Measurements from ENCODE around the gene ZIM2. TPM values are rescaled to one million over a fixed set of nuclear protein-coding genes. Genes with fewer than 3 reads are reported as not detected.

Gene ZIM2
- total RNA-seq, 2 donors from 2014 or later = not detected

DNA sequence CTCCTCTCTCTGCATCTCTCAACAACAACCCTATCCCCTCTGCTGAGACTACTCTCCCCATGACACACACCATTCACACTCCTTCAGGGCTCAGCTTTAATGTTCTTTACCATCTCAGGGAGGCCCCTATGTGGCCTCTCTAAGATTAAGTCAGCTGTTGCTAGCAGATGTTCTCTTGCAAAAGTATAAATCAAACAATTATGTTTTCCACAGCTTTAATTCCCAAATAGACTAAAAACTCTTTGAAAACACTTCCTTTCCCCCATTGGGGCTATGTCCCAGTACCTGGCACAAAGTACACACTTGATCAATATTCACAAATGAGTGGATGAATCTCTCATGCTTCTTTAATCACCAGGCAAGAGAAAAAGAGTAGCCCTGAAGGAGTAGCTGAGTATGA lies 5.1 kb downstream of the ZIM2 start:
- H3K4me1 Mint-ChIP-seq (ENCODE audit: low read depth in 2 of 2) = peaks cover 0 to 5% of the 10 kb centered on the region in 2 donors
- no peak for ATAC-seq

GRCh38 chr19:56834564-56835375 lies 5.8 kb downstream of the ZIM2 start:
- Mint-ChIP-seq H3K36me3 (peaks cover 20% of the 10 kb centered on the region), H3K27me3 (no peaks in the 10 kb centered on the region), H3K4me1 (ENCODE audit: low read depth in 2 of 2) (peaks cover 0 to 5% of the 10 kb centered on the region in 2 donors), H3K27ac (no peak overlapping the region), H3K4me3 (no peak overlapping the region), H3K9me3 (peaks cover 22% of the 10 kb centered on the region)
- ATAC-seq (no peak), DNase-seq (ENCODE audit: low spot score) (no peak)

More for the DNA sequence above, 5.1 kb downstream of the ZIM2 start:
- no peak for DNase-seq (ENCODE audit: low spot score)
- Mint-ChIP-seq H3K27me3 (no peaks in the 10 kb centered on the region), H3K27ac (no peak overlapping the region), H3K9me3 (peaks cover 22% of the 10 kb centered on the region), H3K36me3 (peaks cover 20% of the 10 kb centered on the region), H3K4me3 (no peak overlapping the region)

DNA sequence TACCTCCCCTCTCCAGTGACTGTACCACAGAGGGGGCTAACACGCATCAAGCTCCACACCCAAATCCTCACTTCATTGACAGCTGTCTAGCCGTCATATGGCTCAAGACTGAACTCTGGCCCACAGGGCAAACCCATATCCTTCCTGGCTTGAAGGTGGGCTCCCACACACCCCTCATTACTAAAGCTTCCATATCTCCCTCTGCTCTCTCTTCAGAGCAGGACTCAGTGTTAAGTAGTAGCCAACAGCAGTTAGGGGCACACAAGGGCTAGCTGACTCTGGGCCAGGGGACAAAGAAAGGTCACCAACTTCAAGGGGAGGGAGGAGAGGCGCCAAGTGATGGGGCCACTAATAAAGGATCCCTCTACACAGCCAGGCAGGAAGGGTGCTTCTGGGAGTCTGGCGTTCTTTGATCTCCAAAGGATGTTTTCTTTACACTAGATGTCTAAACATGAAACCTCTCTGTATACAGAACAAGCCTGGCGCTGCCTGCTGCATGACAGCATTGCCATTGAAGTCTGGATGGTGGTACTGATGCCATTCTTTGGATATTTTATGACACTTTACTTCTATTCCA lies 8.1 kb downstream of the ZIM2 start:
- ATAC-seq (no peak), DNase-seq (ENCODE audit: low spot score) (no peak)
- Mint-ChIP-seq H3K27ac (no peak overlapping the region), H3K9me3 (peaks cover 25% of the 10 kb centered on the region), H3K4me3 (no peak overlapping the region), H3K4me1 (ENCODE audit: low read depth in 2 of 2) (no peaks in the 10 kb centered on the region), H3K36me3 (peaks cover 14% of the 10 kb centered on the region), H3K27me3 (no peaks in the 10 kb centered on the region)

GRCh38 chr19:56831255-56831654 lies 9.3 kb downstream of the ZIM2 start:
- DNase-seq (ENCODE audit: low spot score) (no peak), ATAC-seq (no peak)
- Mint-ChIP-seq H3K4me1 (ENCODE audit: low read depth in 2 of 2) (no peaks in the 10 kb centered on the region), H3K27me3 (no peaks in the 10 kb centered on the region), H3K9me3 (peaks cover 29% of the 10 kb centered on the region), H3K27ac (no peak overlapping the region), H3K36me3 (peaks cover 11% of the 10 kb centered on the region), H3K4me3 (no peak overlapping the region)

- Mint-ChIP-seq H3K27me3 (no peaks in the 10 kb centered on the region), H3K4me3 (no peak overlapping the region), H3K27ac (no peak overlapping the region), H3K36me3 (no peaks in the 10 kb centered on the region), H3K4me1 (ENCODE audit: low read depth in 2 of 2) (no peaks in the 10 kb centered on the region), H3K9me3 (peaks cover 19% of the 10 kb centered on the region)
- DNase-seq (ENCODE audit: low spot score) (no peak), ATAC-seq (no peak)
These were observed 10.9 kb downstream of the ZIM2 start for GRCh38 chr19:56829596-56829995.

DNA sequence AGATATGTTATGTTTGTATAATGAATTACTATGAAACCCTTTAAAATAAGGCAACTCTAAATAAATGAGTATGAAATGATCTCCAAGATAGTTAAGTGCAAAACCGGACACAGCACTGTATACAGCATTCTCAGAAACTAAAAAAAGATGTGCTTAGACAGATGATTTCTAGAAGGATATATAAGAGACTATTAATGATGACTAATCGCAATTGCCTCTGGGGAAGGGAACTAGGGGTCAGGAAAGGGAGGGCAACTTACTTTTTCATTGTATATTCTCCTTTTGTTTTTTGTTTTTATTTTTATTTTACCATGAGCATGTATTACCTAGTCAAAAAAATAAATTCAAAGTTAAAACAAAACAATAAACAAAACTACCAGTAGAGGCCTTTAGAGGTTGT lies 12.8 kb downstream of the ZIM2 start:
- Mint-ChIP-seq H3K27me3 (no peaks in the 10 kb centered on the region), H3K4me1 (ENCODE audit: low read depth in 2 of 2) (no peaks in the 10 kb centered on the region), H3K9me3 (peaks cover 14% of the 10 kb centered on the region), H3K36me3 (no peaks in the 10 kb centered on the region), H3K27ac (no peak overlapping the region), H3K4me3 (no peak overlapping the region)
- DNase-seq (ENCODE audit: low spot score) = no peak
- ATAC-seq = no peak

- Mint-ChIP-seq H3K36me3 (peaks cover 4% of the 10 kb centered on the region), H3K4me3 (no peak overlapping the region), H3K27ac (no peak overlapping the region), H3K4me1 (ENCODE audit: low read depth in 2 of 2) (no peaks in the 10 kb centered on the region), H3K27me3 (no peaks in the 10 kb centered on the region), H3K9me3 (peaks cover 19% of the 10 kb centered on the region)
- no peak for DNase-seq (ENCODE audit: low spot score)
- no peak for ATAC-seq
These were observed 16.6 kb downstream of the ZIM2 start for GRCh38 chr19:56823956-56824355.

DNA sequence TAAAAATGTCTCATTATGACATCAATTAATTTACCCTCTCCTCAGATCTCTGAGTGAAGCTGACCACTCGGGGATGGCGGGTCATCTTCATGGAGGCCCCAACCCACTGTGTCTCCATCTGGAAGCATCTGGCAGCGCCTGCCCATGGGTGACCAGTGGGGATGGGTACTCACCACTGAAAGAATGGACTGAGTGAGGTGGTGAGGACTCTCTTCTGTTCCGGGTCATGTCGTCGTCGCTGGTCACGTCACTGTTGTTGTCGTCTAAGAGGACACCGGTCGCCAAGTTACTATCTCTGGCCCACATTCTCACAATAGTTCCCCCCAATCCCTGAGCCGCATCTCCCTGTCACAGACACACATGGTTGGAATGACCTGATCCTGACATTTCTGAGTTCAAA lies 17.1 kb downstream of the ZIM2 start:
- ATAC-seq (no peak), DNase-seq (ENCODE audit: low spot score) (no peak)
- H3K9me3 Mint-ChIP-seq = peaks cover 22% of the 10 kb centered on the region
- H3K4me3 Mint-ChIP-seq = no peak overlapping the region
- no peaks in the 10 kb centered on the region for H3K27me3 Mint-ChIP-seq
- H3K4me1 Mint-ChIP-seq (ENCODE audit: low read depth in 2 of 2) = no peaks in the 10 kb centered on the region
- H3K36me3 Mint-ChIP-seq = peaks cover 9% of the 10 kb centered on the region
- no peak overlapping the region for H3K27ac Mint-ChIP-seq

DNA sequence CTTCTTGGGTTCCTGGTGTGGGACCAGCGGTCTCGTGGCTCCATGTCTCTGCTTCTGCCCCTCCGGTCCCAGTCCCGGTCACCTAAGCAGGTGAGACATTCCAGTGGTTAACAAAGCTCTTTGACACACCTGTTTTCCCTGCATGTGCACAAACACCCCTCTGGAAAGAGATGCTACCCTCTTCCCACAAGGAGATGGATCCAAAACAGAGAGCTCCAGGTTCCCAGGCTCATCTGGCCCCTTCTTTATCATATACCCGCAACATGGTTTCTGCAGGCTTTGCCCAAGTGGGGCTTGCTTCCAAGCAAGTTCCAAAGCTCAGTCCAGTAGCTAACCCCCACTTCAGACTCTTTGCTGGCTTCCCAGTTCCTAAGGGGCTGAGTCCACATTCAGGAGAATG lies 17.8 kb downstream of the ZIM2 start:
- H3K27ac Mint-ChIP-seq = no peak overlapping the region
- H3K27me3 Mint-ChIP-seq = no peaks in the 10 kb centered on the region
- no peaks in the 10 kb centered on the region for H3K4me1 Mint-ChIP-seq (ENCODE audit: low read depth in 2 of 2)
- no peak for ATAC-seq
- peaks cover 23% of the 10 kb centered on the region for H3K9me3 Mint-ChIP-seq
- H3K36me3 Mint-ChIP-seq = peaks cover 15% of the 10 kb centered on the region
- no peak overlapping the region for H3K4me3 Mint-ChIP-seq
- no peak for DNase-seq (ENCODE audit: low spot score)

DNA sequence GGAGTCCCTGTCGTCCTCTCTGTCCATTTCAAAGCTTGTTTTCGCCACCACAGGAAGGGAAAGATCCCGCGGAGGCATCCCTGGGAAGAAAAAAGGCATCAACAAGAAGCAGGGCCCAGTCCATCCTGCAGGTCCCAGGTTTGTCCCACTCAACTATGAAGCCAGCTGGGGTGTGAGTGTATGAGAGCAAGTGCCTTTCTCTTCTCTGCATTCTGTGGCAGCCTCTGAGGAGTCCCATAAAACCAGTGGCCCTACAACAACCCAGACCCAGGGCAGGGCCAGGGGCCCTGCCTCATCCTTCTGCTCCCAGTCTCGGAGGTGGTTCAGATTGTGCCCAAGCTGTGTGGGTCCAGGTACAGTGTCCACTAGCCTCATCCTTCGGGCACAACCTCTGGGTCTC lies 18.9 kb downstream of the ZIM2 start:
- Mint-ChIP-seq H3K27ac (no peak overlapping the region), H3K9me3 (peaks cover 29% of the 10 kb centered on the region)
- ATAC-seq = no peak

DNA sequence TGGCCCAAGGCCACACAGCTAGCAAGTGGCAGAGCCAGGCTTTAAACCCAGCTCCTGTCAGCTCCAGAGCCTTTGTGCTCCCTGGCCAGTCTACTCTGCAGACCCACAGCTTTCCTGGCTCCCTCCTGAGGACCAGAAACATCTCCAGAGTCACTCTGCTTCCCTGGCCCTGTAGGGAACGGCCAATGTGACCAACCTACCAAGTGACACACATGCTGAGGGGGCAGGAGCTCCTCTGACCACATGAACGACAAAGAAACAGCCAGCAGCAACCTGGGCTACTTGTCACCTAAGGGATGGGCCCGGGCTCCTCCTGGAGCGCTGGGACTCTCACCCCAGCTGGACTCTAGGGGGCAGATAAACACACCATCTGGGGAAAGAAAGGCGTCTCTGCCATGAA lies 19.3 kb downstream of the ZIM2 start:
- Mint-ChIP-seq H3K4me3 (no peak overlapping the region), H3K9me3 (peaks cover 30% of the 10 kb centered on the region), H3K4me1 (ENCODE audit: low read depth in 2 of 2) (no peaks in the 10 kb centered on the region), H3K27me3 (no peaks in the 10 kb centered on the region), H3K27ac (no peak overlapping the region), H3K36me3 (peaks cover 28% of the 10 kb centered on the region)
- DNase-seq (ENCODE audit: low spot score) (no peak), ATAC-seq (no peak)

More for the DNA sequence above, 18.9 kb downstream of the ZIM2 start:
- Mint-ChIP-seq H3K4me3 (no peak overlapping the region), H3K36me3 (peaks cover 24% of the 10 kb centered on the region), H3K4me1 (ENCODE audit: low read depth in 2 of 2) (no peaks in the 10 kb centered on the region), H3K27me3 (no peaks in the 10 kb centered on the region)
- DNase-seq (ENCODE audit: low spot score) = no peak

GRCh38 chr19:56819166-56819565 lies 21.4 kb downstream of the ZIM2 start:
- Mint-ChIP-seq H3K27ac (no peak overlapping the region), H3K4me3 (no peak overlapping the region), H3K4me1 (ENCODE audit: low read depth in 2 of 2) (no peaks in the 10 kb centered on the region), H3K36me3 (peaks cover 28% of the 10 kb centered on the region), H3K9me3 (peaks cover 36% of the 10 kb centered on the region), H3K27me3 (no peaks in the 10 kb centered on the region)
- ATAC-seq = no peak
- DNase-seq (ENCODE audit: low spot score) = no peak

DNA sequence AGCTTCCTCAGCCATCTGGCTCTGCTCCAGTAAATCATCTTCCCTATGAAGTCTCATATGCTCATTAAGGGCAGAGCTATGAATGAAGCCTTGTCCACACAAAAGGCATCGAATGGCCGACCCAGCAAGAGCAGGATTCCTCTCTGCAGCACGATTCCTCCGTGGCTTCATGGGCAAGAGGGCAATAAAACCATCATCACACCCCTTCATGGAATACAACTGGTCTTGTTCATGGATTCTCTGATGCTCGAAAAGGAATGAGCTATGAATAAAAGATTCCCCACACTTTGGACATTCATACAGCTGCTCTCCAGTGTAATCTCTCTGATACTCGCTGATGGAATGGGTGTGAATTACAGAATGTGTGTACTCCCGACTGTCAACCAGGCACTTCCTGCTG lies 25.9 kb downstream of the ZIM2 start:
- Mint-ChIP-seq H3K27me3 (no peaks in the 10 kb centered on the region), H3K4me3 (no peak overlapping the region), H3K9me3 (peaks cover 40% of the 10 kb centered on the region), H3K36me3 (peaks cover 28% of the 10 kb centered on the region), H3K27ac (no peak overlapping the region), H3K4me1 (ENCODE audit: low read depth in 2 of 2) (no peaks in the 10 kb centered on the region)
- DNase-seq (ENCODE audit: low spot score) (no peak), ATAC-seq (no peak)

DNA sequence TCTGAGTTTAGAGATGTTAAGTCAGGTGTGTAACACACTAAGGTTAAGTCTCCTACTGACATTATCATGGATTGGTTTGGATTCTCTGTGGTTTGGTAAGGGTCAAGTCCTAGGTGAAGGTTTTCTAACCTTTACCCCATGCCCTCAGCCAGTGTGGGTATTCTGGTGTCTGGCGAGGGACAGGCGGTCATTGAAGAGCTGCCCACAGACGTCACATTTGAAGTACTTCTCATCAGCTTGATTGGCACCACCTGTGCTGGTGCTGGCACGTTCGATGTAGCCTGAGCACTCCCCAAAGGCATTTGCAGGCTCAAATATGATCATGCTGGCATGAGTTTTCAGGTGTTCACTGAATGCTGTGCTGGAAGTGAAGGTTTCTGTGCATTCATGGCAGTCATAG lies 27.0 kb downstream of the ZIM2 start:
- Mint-ChIP-seq H3K9me3 (peaks cover 36% of the 10 kb centered on the region), H3K27ac (no peak overlapping the region), H3K4me1 (ENCODE audit: low read depth in 2 of 2) (no peaks in the 10 kb centered on the region)

More for the DNA sequence above, 27.0 kb downstream of the ZIM2 start:
- Mint-ChIP-seq H3K36me3 (peaks cover 19% of the 10 kb centered on the region), H3K27me3 (no peaks in the 10 kb centered on the region), H3K4me3 (no peak overlapping the region)
- DNase-seq (ENCODE audit: low spot score) (no peak), ATAC-seq (no peak)

Measured in natural killer cell treated with Interleukin-12 subunit alpha and Interleukin-12 subunit beta and Interleukin-15 and Interleukin-18, amount 100 ng/mL, for 72 hours (primary cell).